Fibroblast of mammary gland (primary cell): ENCODE data around the gene CCM2.
A peak's percentile ranks its signal among the peaks of the same experiment; 100 is the strongest.

Source experiments
- DNase-seq: peaks from one replicate; pipeline ENCODE4 v3.0.0-alpha.2; 2010; ENCODE audit warnings: low read depth
- H3K4me3 ChIP-seq: 2 replicates; pipeline ENCODE4 v1.5.1; 2011; ENCODE audit warnings: low read depth, mild to moderate bottlenecking, low read length, moderate library complexity; ENCODE audit not compliant: control insufficient read depth
- CTCF ChIP-seq: conservative IDR thresholded peaks from 2 replicates; pipeline ENCODE4 v1.5.1; 2011; ENCODE audit warnings: low read depth, low read length, inconsistent platforms; ENCODE audit not compliant: control insufficient read depth, insufficient read depth

Gene CCM2

GRCh38 chr7:45000093-45001032, at the start of gene CCM2:
CCM2 (plus strand) TSS chr7:45000201; CDS start chr7:45000334, 133 bp downstream.
- TF ChIP-seq CTCF: no peak
- H3K4me3 ChIP-seq: peak within 1 kb of the TSS; percentile 84
- peak; percentile 43 for DNase-seq

- H3K4me3 ChIP-seq: no peak overlapping the region
- no peak for TF ChIP-seq CTCF
- DNase-seq: no peak
Measured at GRCh38 chr7:44953156-44953555, 46.8 kb upstream of the CCM2 start.

- TF ChIP-seq CTCF: no peak
- H3K4me3 ChIP-seq: no peak overlapping the region
- DNase-seq: no peak
Measured at GRCh38 chr7:44955733-44956132, 44.3 kb upstream of the CCM2 start.

- no peak for DNase-seq
- no peak for TF ChIP-seq CTCF
- no peak overlapping the region for H3K4me3 ChIP-seq
Measured at GRCh38 chr7:44956157-44956766, 43.7 kb upstream of the CCM2 start.

- no peak overlapping the region for H3K4me3 ChIP-seq
- peak; percentile 8 for DNase-seq
- no peak for TF ChIP-seq CTCF
Measured at GRCh38 chr7:44958645-44959344, 41.2 kb upstream of the CCM2 start.

GRCh38 chr7:44959433-44959951, 40.5 kb upstream of the CCM2 start:
- TF ChIP-seq CTCF: no peak
- peak; percentile 17 for DNase-seq

More at GRCh38 chr7:44959433-44959951, 40.5 kb upstream of the CCM2 start:
- H3K4me3 ChIP-seq: no peak overlapping the region
